ENCODE measurements around the gene SNRNP27.
"Not testable (repeated sequence)": the region's sequence is repeated elsewhere in the genome, so short reads cannot be mapped to it uniquely, and the experiment has no call there.

The SNRNP27 gene, protein sequence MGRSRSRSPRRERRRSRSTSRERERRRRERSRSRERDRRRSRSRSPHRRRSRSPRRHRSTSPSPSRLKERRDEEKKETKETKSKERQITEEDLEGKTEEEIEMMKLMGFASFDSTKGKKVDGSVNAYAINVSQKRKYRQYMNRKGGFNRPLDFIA

DNA sequence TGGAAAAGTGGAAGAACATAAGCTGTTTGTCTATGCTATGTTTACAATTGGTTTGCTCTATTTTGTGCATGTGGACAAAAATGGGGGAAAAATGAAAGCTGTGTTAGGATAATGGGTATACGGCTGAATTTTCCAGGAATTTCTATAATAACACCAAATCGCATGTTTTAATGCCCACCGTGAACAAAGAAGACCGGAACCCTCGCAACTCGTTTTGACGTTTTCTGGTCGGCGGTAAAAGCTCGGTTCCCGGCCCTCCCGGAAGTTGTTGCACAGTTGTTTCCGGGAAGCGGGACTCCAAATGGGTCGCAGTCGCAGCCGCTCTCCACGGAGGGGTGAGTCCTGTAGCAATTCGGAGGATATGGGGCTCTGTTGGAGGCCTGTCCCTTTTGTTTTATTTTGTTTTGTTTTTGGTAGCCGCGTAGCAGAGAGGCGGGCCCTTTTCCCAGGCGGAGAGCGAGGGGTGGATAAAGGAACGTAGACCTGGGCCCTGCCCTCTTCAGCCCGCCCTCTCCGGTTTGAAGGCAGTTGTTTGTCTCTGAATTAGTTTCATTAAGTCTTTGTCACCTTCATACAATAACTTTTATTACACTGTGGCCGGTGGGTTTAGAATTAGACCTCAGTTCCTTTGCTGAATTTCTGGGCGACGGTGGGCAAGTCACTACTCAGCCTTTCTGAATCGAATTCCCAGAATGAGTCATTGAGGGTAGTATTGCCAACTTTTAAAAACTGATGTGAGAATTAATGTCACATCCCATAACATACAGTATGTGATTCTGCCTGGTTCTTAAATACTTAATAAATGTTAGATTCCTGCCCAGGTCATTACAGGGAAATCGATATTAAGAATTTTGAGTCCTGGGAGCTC, at the start of gene SNRNP27:
SNRNP27 (plus strand) TSS at position 273 of the 868 bp plus-strand sequence; CDS start at position 302, 29 bp downstream.
- peak; percentile 78 for DNase-seq

DNA sequence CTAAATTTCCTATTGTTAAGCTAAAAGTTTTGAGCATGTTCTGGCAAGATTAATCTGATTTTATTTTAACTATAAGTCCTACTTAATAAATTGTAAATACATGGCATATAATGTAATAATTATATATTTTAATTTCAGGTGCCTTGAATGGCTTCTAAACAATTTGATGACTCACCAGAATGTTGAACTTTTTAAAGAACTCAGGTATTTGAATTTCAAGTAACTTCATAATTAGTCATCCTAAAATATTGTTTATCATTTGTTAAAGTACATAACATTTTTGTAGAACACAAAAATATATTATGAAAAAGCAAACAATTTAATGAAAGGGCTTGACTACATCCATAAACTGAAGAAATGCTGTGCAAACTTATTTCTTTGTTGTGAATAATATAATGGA, 49.8 kb upstream of the SNRNP27 start:
- no peak for DNase-seq

DNA sequence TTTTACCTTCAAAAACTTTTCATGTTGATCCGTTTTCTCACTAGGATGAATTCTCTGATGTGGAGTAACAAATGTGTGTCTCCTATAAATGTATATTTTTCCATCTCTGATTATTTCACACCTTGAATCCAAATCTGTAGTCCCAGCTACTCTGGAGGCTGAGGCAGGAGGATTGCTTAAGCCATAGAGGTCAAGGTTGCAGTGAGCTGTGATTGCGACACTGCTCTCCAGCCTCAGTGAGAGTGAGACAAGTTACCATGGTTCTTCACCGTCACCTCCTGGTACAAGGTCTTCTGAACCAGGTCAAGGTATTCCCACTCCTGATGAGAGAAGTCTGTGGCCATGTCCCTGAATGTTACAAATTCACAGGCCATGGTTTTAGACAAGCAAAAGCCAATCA, 49.2 kb upstream of the SNRNP27 start:
- no peak for DNase-seq

DNA sequence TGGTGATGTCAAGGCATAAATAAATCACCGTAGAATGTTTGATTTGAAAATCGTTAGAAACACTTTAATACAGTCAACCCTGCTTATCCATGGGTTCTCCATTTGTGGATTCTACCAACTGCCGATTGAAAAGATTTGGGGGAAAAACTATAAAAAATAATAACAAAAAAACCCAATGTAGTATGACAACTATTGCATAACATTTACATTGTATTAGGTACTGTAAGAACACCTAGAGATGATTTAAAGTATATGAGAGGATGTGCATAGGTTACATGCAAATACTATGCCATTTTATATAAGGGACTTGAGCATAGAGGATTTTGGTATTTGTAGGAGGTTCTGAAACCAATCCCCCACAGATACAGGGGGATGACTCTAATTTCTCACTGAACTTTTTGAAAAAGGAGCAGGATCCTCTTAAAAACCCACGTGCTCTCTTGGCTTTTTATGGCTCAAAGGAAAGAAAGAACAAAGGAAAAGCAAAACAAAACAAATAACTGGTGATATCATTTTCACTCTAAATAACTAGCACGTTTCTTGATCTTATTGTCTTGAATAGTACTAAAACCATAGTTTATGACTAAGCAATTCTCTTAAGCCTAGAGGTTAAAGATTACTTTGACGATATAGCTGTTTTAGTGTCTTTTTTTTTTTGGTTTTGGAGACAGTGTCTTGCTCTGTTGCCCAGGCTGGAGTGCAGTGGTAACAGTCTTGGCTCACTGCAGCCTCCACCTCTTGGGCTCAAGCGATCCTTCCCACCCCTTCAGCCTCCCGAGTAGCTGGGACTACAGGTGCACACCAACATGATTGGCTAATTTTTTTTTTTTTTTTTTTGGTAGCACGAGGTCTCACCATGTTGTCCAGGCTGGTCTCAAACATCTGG, 47.3 kb upstream of the SNRNP27 start:
- DNase-seq: no peak

DNA sequence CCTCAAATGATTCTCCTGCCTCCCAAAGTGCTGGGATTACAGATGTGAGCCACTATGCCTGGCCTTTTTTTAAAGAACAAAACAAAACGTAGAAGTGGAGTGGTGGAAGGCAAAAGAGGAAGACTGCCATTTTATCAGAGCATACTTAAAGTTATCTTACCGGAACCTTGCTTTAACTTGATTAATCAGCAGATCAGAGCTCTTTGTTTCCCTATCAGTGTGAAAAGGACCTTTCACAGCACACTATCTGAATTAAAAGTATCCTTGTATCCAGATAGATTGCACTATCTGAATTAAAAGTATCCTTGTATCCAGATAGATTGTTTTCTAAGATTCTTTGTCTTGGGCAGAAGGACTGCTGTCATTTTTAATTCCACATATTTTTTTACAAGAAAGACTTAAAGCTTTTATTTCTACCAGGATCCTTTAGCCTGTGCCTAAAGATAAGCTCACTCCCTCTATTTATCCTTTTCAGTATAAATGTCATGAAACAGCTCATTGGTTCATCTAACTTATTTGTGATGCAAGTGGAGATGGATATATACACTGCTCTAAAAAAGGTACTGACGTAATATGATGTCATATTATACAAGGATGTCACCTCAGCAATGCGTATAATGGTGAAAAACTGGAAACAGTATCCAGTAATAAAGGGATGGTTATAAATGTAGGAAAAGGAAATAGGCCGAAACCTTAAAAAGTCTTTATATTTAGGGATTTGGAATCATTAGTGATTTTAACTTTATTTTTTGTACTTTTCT, 46.5 kb upstream of the SNRNP27 start:
- no peak for DNase-seq

DNA sequence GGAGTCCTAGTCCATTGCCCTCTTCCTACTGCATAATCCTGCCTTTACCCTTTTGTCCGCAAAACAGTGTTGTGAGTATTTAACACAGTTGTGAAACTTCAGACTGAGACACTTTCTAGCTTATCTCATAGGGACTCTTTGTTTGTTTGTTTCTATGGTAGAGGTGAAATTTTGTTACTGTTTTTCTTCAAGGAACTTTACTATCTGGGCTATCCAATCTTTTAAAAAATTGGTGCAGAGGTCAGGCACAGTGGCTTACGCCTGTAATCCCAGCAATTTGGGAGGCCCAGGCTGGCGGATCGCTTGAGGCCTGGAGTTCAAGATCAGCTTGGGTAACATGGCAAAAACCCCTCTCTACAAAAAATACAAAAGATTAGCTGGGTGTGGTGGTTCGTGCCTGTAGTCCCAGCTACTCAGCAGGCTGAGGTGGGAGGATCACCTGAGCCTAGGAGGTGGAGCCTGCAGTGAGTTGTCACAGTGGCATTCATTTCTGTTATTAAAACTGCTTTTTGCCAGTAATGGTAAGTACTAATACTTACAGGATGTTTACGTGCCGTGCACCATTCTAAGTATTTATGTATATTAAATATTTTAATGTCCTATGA, 45.5 kb upstream of the SNRNP27 start:
- DNase-seq: no peak

DNA sequence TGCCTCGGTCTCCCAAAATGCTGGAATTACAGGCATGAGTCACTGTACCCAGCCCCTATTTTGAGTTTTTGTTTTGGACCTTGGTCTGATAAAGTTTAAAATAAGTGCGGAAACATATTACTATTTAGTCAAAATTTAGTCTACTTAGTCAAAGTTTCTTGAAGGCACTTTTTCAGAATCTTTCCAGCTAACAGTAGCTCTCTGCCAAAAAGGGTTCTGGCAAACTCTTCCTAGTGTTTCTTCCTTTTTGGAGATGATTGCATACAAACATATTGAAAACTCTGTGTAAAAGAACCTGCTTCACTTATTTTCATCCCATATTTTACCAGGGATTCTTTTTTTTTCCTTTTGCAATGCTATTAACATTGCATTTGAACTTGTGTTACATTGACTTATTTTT, 35.5 kb upstream of the SNRNP27 start:
- no peak for DNase-seq

DNA sequence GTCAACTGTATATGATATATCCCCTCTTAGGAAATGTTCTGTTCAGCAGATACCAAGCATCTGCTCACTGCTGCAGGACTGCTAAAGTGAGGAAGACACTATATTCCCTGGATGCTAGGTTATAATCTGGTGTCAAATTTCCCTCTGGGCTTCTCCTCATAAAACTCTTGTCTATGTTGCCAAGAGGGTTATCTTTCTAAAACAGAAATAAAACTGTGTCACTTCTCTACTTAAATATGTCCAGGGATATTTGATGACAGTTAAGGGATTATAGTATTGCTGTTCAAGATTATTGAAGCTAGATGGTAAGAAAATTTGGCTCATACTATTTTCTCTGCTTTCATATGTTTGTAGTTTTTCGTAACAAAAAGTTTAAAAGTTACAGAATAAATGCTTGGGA, 30.5 kb upstream of the SNRNP27 start:
- no peak for DNase-seq

DNA sequence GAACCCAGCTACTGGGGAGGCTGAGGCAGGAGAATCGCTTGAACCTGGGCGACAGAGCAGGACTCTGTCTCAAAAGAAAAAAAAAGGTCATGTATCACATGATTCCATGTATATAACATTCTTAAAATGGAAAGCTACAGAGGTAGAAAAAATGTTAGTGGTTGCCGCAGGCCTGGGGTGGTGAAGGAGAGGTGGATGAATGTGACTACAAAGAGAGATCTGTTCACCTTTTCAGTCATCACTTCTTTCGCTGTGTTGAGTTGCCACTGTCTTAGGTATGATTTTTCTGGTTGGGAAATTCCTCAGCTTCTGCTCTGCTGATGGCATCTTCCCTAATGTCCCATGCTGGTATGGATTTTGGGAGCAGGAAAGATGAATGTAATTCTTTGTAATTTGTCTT, 5.3 kb upstream of the SNRNP27 start:
- no peak for DNase-seq

DNA sequence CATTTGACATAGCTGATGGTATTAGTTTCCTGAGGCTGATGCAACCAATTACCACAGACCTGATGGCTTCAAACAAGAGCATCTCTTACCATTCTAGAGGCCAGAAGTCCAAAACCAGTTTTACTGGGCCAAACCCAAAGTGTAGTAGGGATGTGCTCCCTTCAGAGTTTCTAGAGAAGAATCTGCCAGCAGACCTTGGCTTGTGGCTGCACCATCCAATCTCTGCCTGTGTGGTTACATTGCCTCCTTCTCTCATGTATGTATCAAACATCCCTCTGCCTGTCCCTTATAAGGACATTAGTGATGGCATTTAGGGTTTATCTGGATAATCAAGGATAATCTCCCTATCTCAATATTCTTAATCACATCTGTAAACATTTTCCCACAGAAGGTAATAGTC, 4.5 kb upstream of the SNRNP27 start:
- DNase-seq: no peak

DNA sequence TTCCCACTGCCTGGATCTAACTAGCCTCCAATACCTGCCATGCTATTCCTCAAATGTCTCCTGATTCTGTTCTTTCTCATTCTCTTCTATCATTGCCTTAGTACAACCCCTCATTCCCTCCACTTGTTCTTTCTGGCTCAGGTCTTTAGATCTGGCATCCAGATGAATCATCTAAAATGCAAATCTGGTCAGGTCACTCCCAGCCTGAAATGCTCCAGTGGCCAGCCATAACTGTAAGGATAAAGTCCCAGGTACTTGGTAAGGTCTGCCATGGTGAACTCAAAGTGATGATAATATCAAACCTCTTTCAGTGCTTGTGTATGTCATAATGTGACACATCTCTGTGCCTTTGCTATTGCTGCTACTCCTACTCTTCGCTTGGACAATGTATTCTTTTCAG, 2.9 kb upstream of the SNRNP27 start:
- no peak for DNase-seq

DNA sequence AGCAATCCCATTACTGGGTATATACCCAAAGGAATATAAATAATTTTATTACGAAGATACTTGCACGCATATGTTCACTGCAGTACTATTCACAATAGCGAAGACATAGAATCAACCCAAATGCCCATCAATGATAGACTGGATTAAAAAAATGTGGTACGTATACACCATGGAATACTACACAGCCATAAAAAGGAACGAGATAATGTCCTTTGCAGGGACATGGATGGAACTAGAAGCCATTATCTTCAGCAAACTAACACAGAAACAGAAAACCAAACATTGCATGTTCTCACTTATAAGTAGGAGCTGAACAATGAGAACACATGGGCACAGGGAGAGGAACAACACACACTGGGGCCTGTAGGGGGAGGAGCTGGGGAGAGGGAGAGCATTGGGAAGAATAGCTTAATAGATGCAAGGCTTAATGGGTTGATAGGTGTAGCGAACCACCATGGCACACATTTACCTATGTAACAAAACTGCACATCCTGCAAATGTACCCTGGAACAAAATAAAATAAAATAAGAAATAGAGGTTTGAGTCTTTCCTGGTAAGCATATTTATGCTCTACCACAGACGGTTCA, 825 bp upstream of the SNRNP27 start:
- DNase-seq: not testable (repeated sequence)

DNA sequence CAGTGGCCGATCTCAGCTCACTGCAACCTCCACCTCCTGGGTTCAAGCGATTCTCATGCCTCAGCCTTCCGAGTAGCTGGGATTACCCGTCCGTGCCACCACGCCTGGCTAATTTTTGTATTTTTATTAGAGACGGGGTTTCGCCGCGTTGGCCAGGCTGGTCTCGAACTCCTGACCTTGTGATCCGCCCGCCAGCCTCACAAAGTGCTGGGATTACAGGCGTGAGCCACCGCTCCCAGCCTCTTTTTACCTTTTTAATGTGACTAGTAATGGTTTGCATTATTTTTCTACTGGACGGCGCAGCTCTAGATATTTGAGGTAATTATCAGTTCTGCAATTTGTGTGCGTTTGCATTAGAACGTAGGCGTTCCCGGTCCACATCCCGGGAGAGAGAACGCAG, 981 bp downstream of the SNRNP27 start:
- DNase-seq: not testable (repeated sequence)

DNA sequence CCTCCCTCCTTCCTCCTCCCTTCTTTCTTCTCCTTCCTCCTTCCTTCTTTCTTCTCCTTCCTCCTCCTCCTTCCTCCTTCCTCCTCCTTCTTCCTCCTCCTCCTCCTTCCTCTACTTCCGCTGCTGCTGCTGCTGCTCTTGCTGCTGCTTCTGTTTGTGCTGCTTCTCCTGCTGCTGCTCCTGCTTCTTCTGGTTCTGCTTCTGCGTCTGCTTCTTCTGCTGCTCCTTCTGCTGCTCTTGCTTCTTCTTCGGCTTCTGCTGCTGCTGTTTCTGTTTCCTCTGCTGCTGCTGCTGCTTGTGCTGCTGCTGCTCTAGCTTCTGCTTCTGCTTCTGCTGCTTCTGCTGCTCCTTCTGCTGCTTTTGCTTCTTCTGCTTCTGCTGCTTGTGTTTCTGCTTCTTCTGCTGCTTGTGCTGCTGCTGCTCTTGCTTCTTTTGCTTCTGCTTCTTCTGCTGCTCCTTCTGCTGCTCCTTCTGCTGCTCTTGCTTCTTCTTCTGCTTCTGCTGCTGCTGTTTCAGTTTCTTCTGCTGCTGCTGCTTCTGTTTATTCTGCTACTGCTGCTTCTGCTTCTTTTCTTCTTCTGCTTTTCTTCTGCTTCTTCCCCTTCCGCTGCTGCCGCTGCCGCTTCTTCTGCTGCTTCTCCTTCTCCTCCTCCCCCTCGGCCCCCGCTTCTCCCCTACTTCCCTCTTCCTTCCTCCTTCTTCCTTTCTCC, 8.6 kb downstream of the SNRNP27 start:
- DNase-seq: peak; percentile 57

DNA sequence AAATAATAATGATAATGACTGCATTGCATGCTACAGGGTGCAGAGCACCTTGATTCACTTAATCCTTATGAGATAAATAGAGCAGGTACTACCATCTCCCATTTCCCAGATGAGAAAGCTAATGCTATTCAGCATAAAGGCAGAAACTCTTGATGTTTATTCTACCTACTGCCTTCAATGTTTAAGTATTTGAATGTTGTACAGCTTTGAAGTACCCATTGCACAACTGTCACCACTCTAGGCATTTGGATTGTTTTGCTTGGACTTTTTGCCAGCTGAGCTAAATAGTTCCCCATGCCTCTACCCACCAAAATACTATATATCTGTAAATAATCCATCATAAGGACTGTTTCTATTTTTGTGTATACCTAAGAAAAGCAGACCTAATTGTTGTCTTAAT, 13.5 kb downstream of the SNRNP27 start:
- DNase-seq: no peak

DNA sequence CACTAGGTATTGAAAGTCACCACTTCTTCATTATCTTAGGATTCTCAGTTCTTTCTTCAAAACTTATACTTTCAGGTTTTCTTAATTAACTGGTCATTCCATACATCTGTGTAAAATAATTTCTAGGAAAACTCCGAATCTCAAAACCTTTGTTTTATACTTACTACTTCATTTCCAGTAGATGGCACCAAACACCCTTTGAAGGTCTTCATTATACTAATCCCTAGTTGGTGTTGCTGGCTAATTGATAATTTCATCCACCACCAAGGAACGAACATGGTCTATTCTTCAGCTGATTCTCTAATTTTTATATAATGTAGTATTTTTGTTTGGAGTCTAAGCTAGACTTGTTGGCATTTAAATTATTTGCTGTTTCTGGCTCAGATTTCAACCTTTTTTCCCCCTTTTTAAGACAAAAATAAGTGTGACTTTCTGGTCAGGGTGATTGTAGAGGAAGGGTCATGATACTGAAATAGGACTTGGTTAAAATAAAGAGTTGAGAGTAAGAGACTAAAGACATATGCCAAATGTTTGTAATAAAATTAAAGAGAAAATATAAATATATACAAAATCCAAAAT, 18.3 kb downstream of the SNRNP27 start:
- no peak for DNase-seq

DNA sequence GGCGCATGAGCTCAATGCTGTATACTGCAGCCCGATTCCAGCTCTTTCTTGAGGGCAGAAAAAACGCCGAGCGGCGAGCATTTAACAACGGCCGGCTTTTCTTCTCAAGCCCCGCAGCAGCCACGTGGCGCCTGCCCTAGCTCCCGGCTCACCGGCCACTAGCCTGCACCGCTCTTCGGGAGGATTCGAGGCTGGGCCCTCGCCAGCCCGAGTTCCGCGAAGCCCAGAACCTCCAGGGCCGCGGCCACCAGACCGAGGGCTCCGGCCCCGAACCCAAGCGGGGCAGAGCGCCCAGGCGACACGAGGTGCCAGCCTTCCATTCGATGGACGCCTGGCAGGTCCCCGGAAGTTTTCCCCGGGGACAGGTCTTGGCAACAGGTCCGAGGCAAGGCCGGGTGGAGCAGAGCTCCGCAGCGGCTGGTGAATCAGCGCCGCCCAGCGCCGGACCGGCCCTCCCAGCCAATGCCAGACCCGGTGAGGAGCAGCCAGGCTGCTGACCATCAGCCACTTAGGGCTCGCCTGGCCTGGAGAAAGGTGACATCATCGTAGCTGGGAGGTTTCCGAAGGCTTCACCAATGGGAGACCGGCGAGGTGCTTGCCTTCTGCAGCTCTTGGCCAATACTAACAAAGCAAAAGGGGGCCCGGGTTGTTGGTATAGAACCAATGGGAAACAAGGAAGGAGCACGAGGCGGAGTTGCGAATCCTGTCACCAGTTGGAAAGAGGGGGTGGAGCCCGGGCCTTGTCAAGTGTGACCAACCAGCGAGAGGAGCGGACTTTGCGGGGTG, 20.6 kb downstream of the SNRNP27 start:
- peak; percentile 100 for DNase-seq

DNA sequence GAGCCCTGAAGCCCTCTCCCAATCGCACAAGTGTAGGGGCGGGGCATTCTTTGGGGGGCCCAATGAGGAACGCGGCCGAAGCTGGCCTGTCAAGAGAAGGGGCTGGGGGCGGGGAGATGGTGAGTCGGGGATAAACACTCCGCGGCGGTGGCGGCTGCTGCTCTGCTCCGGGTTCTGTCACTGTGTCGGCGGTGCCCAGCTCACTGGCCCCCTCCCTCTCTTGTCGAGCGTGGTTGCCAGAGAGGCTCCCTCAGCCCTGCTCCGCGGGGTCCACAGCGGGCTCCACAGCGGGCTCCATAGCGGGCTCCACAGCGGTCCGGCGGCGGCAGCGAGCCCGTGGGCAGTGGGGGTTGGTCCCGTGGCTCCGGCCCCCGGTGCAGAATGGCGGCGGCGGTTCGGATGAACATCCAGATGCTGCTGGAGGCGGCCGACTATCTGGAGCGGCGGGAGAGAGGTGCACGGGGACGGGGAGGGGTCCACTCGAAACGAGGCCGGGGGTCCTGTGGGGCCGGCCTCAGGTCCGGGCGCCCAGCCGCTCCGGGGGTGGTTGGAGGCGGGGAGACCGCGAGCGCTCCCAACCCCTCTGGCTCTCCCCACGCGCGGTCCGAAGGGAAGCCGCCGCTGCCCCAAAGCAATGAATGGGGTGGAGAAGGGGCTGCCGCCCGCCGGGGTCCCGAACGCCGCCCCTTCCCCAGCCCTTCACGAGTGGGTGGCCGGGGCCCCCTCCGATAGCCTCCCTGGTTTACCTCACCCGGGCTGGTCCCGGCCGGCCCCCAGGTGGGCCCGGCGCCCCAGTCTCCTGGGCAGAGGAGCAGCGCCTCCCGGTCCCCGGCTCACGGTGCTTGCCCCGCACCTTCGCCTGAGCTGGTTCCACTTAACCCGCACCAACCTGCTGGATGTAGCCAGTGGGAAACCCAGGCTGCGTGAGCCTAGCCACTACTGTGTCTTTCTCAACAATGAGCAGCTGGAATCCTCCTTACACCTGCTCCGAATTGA, 21.5 kb downstream of the SNRNP27 start, which contains the start of gene MXD1:
MXD1 (plus strand) TSS at position 160 of the 996 bp plus-strand sequence; CDS start at position 382, 222 bp downstream.
- DNase-seq: peak; percentile 18

DNA sequence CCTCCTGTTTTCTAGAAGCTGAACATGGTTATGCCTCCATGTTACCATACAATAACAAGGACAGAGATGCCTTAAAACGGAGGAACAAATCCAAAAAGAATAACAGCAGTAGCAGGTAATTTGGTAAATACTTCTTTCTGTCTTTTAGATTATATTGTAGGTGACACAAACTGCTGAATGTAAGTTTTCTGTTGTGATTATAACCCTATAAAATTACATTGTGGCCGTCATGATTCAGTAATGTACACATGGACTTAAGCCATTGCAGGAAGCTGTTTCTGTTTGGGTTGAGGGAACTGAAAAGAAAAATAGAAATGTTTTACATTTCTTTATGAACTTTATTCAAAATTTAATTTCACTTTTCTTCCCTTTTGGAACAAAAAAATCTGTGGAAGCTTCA, 22.4 kb downstream of the SNRNP27 start:
- DNase-seq: no peak
